Endothelial cell (in vitro differentiated cells): ENCODE results near the gene TEKT5. TPM values are rescaled to one million over a fixed set of nuclear protein-coding genes. Genes with fewer than 3 reads are reported as not detected.

ENCODE experiments used
- DNase-seq: peaks from one replicate; pipeline ENCODE4 v3.0.0; 2021; ENCODE audit warnings: low spot score
- H3K27ac Mint-ChIP-seq: one replicate; pipeline ENCODE4 v1.8.0; 2021; ENCODE audit warnings: mixed read lengths, inconsistent platforms; ENCODE audit not compliant: unreplicated experiment
- H3K27me3 Mint-ChIP-seq: one replicate; pipeline ENCODE4 v1.8.0; 2021; ENCODE audit warnings: mild to moderate bottlenecking, moderate library complexity, mixed read lengths, inconsistent platforms; ENCODE audit not compliant: unreplicated experiment
- H3K36me3 Mint-ChIP-seq: one replicate; pipeline ENCODE4 v1.8.0; 2021; ENCODE audit warnings: mild to moderate bottlenecking, low read depth, mixed read lengths, inconsistent platforms; ENCODE audit not compliant: unreplicated experiment
- H3K4me1 Mint-ChIP-seq: one replicate; pipeline ENCODE4 v1.8.0; 2021; ENCODE audit warnings: mild to moderate bottlenecking, mixed read lengths, inconsistent platforms; ENCODE audit not compliant: unreplicated experiment
- H3K4me3 Mint-ChIP-seq: one replicate; pipeline ENCODE4 v1.8.0; 2021; ENCODE audit warnings: mild to moderate bottlenecking, mixed read lengths, inconsistent platforms; ENCODE audit not compliant: unreplicated experiment
- H3K9me3 Mint-ChIP-seq: one replicate; pipeline ENCODE4 v1.8.0; 2021; ENCODE audit warnings: mixed read lengths, inconsistent platforms; ENCODE audit not compliant: unreplicated experiment
- total RNA-seq: library from RNA; stranded (reverse); fragmentation: NEBNext Ultra II Directional; extraction: Animal tissue kit (Norgen Biotek cat#: 25700); gene quantifications from one replicate; pipeline ENCODE4 v1.2.1, GENCODE V29; 2021; ENCODE audit not compliant: unreplicated experiment
- TF ChIP-seq, protein P1 (sequence below): fragments of 200-600 bp; sonication (generic); IDR thresholded peaks from one replicate; pipeline ENCODE4 v1.5.0; 2021; ENCODE audit warnings: antibody characterized with exemption; ENCODE audit not compliant: unreplicated experiment

TEKT5 gene
- total RNA-seq, 1 donor from 2014 or later: 0.64 TPM

GRCh38 chr16:10731790-10732189 lies 37.1 kb upstream of the TEKT5 start:
- no peak for DNase-seq
- H3K36me3 Mint-ChIP-seq: no peaks in the 10 kb centered on the region
- no peak overlapping the region for H3K27ac Mint-ChIP-seq
- H3K4me3 Mint-ChIP-seq: no peak overlapping the region
- H3K9me3 Mint-ChIP-seq: no peaks in the 10 kb centered on the region
- H3K27me3 Mint-ChIP-seq: no peaks in the 10 kb centered on the region
- TF ChIP-seq, protein P1, sequence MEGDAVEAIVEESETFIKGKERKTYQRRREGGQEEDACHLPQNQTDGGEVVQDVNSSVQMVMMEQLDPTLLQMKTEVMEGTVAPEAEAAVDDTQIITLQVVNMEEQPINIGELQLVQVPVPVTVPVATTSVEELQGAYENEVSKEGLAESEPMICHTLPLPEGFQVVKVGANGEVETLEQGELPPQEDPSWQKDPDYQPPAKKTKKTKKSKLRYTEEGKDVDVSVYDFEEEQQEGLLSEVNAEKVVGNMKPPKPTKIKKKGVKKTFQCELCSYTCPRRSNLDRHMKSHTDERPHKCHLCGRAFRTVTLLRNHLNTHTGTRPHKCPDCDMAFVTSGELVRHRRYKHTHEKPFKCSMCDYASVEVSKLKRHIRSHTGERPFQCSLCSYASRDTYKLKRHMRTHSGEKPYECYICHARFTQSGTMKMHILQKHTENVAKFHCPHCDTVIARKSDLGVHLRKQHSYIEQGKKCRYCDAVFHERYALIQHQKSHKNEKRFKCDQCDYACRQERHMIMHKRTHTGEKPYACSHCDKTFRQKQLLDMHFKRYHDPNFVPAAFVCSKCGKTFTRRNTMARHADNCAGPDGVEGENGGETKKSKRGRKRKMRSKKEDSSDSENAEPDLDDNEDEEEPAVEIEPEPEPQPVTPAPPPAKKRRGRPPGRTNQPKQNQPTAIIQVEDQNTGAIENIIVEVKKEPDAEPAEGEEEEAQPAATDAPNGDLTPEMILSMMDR: no peak
- no peaks in the 10 kb centered on the region for H3K4me1 Mint-ChIP-seq

- DNase-seq: no peak
- no peaks in the 10 kb centered on the region for H3K27me3 Mint-ChIP-seq
- H3K9me3 Mint-ChIP-seq: no peaks in the 10 kb centered on the region
- no peak overlapping the region for H3K4me3 Mint-ChIP-seq
- no peak overlapping the region for H3K27ac Mint-ChIP-seq
- no peaks in the 10 kb centered on the region for H3K4me1 Mint-ChIP-seq
- TF ChIP-seq, protein P1: no peak
- no peaks in the 10 kb centered on the region for H3K36me3 Mint-ChIP-seq
These were observed 34.6 kb upstream of the TEKT5 start for GRCh38 chr16:10729104-10730048.

DNA sequence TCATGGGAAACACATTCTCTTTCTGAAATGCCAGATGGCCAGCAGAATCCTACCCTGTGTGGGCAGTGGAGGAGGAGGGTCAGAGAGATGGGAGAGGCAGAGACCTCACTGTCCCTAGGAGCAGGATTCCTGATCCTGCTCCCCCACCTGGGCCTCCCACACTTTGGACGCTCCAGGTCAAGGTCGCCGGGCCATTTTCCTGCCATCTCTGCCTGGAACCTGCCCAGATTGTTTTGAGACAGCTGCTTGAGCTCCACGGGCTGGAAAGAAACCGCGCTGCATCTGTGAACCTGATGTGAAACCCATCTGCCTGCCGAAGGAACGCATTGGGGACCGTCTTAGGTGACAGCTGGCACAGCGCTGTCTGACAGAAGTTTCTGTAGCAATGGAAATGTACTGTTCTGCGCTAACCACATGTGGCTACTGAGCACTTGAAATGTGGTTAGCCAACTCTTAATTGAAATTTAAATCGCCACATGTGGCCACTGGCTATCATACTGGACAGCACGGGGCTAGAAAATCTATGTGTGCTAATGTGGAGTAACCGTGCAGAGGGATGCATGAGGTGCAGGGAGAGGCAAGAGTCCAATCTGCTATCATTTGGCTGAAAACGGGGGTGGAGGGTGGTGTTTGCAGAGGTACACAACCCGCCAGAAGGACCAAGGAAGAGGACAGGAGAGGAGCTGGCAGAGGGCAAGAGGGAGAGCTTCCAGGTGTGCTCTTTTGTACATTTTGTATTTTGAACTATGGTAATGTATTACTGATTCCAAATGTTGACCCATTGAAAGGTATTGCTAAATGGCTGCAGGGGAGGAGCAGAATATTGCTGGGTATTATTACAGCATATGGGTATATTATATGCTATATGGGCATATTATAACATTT lies 33.5 kb upstream of the TEKT5 start:
- Mint-ChIP-seq H3K4me3 (no peak overlapping the region), H3K36me3 (no peaks in the 10 kb centered on the region), H3K27me3 (no peaks in the 10 kb centered on the region), H3K4me1 (no peaks in the 10 kb centered on the region), H3K27ac (no peak overlapping the region), H3K9me3 (no peaks in the 10 kb centered on the region)
- TF ChIP-seq, protein P1: no peak
- DNase-seq: no peak

GRCh38 chr16:10708969-10709368 lies 14.2 kb upstream of the TEKT5 start:
- Mint-ChIP-seq H3K4me1 (no peaks in the 10 kb centered on the region), H3K27ac (no peak overlapping the region), H3K4me3 (no peak overlapping the region), H3K27me3 (no peaks in the 10 kb centered on the region), H3K36me3 (no peaks in the 10 kb centered on the region), H3K9me3 (no peaks in the 10 kb centered on the region)
- no peak for DNase-seq
- TF ChIP-seq, protein P1: no peak
